ENCODE results near the gene IMMT. TPM values are rescaled to one million over a fixed set of nuclear protein-coding genes. Genes with fewer than 3 reads are reported as not detected.

The IMMT gene
- polyA plus RNA-seq, 1 donor, result 77.6 TPM

Other genes with a start within 250 kb of the IMMT start
- 14.6 TPM for gene POLR1A, start 89.6 kb downstream of the IMMT start, polyA plus RNA-seq (ENCODE audit: insufficient read length)
- 72.3 TPM for gene PTCD3, start 89.2 kb downstream of the IMMT start, polyA plus RNA-seq (ENCODE audit: insufficient read length)
- 34.6 TPM for gene MRPL35, start 4.0 kb upstream of the IMMT start, polyA plus RNA-seq (ENCODE audit: insufficient read length)
- 76.7 TPM for gene REEP1, start 142.2 kb upstream of the IMMT start, polyA plus RNA-seq (ENCODE audit: insufficient read length)
- gene KDM3A, start 245.9 kb upstream of the IMMT start, polyA plus RNA-seq (ENCODE audit: insufficient read length), result 65.4 TPM

Data from forelimb muscle (tissue), 1 donor.